GM23338 (cell line): ENCODE measurements around the gene SKIC8. TPM values are rescaled to one million over a fixed set of nuclear protein-coding genes. Genes with fewer than 3 reads are reported as not detected.

ENCODE experiments used
- ATAC-seq: fragments of 200-7000 bp; cut with Tn5 transposase; 3 replicates; pipeline ENCODE4 v1.9.1; 2020
- DNase-seq: peaks from one replicate; pipeline ENCODE4 v3.0.0-alpha.2; 2015; ENCODE audit warnings: low spot score
- H2AFZ ChIP-seq: fragments of 200-600 bp; sonication (generic); 2 replicates; pipeline ENCODE4 v1.8.0; 2016; ENCODE audit warnings: antibody characterized with exemption, mild to moderate bottlenecking, moderate library complexity
- H3F3A ChIP-seq: fragments of 200-600 bp; sonication (generic); replicated peaks from 2 replicates; pipeline ENCODE4 v1.8.0; 2017; ENCODE audit warnings: antibody characterized with exemption, mixed run types, low read depth
- H3K27ac ChIP-seq: fragments of 200-600 bp; sonication (generic); 2 replicates; pipeline ENCODE4 v1.6.1; 2016; ENCODE audit warnings: low read depth
- H3K27me3 ChIP-seq: fragments of 200-600 bp; sonication (generic); 2 replicates; pipeline ENCODE4 v1.8.0; 2016; ENCODE audit warnings: mild to moderate bottlenecking, mixed run types, moderate library complexity; ENCODE audit not compliant: insufficient read depth
- H3K36me3 ChIP-seq: fragments of 200-600 bp; sonication (generic); 2 replicates; pipeline ENCODE4 v1.8.0; 2016; ENCODE audit warnings: mild to moderate bottlenecking; ENCODE audit not compliant: insufficient read depth
- H3K4me1 ChIP-seq: fragments of 200-600 bp; sonication (generic); 2 replicates; pipeline ENCODE4 v1.8.0; 2016; ENCODE audit warnings: mild to moderate bottlenecking, moderate library complexity; ENCODE audit not compliant: insufficient read depth
- H3K4me2 ChIP-seq: fragments of 200-600 bp; sonication (generic); 2 replicates; pipeline ENCODE4 v1.7.1; 2017; ENCODE audit warnings: mixed run types
- H3K4me3 ChIP-seq: fragments of 200-600 bp; sonication (generic); 2 replicates; pipeline ENCODE4 v1.6.1; 2016; ENCODE audit warnings: mixed run types
- H3K79me2 ChIP-seq: fragments of 200-600 bp; sonication (generic); replicated peaks from 2 replicates; pipeline ENCODE4 v1.8.0; 2017; ENCODE audit warnings: mild to moderate bottlenecking; ENCODE audit not compliant: insufficient read depth
- H3K9me2 ChIP-seq: fragments of 200-600 bp; sonication (generic); 2 replicates; pipeline ENCODE4 v1.8.0; 2017; ENCODE audit not compliant: insufficient read depth
- H4K20me1 ChIP-seq: fragments of 200-600 bp; sonication (generic); replicated peaks from 2 replicates; pipeline ENCODE4 v1.8.0; 2017; ENCODE audit warnings: mild to moderate bottlenecking; ENCODE audit not compliant: insufficient read depth
- H3K27ac Mint-ChIP-seq: 2 replicates; pipeline ENCODE4 v1.8.0; 2020; ENCODE audit warnings: inconsistent platforms, mild to moderate bottlenecking, moderate library complexity, mixed read lengths
- H3K27me3 Mint-ChIP-seq: 3 replicates; pipeline ENCODE4 v1.8.0; 2022; ENCODE audit warnings: low read depth, mild to moderate bottlenecking, moderate library complexity, mixed read lengths, inconsistent platforms; ENCODE audit not compliant: insufficient read depth, poor library complexity
- H3K36me3 Mint-ChIP-seq: 3 replicates; pipeline ENCODE4 v1.8.0; 2021; ENCODE audit warnings: low read depth, mild to moderate bottlenecking, inconsistent platforms, moderate library complexity, mixed read lengths
- H3K4me1 Mint-ChIP-seq: 3 replicates; pipeline ENCODE4 v1.8.0; 2020; ENCODE audit warnings: mild to moderate bottlenecking, inconsistent platforms, mixed read lengths
- H3K4me3 Mint-ChIP-seq: 3 replicates; pipeline ENCODE4 v1.8.0; 2021; ENCODE audit warnings: moderate library complexity, mild to moderate bottlenecking, inconsistent platforms, mixed read lengths
- H3K9me3 Mint-ChIP-seq: 3 replicates; pipeline ENCODE4 v1.8.0; 2020; ENCODE audit warnings: moderate library complexity, mild to moderate bottlenecking, inconsistent platforms, mixed read lengths
- CREB1 ChIP-seq: fragments of 250-450 bp; sonication (Bioruptor Pico); IDR thresholded peaks from 2 replicates; pipeline ENCODE4 v1.5.0; 2020; ENCODE audit warnings: low read depth, mild to moderate bottlenecking, moderate library complexity
- EZH2 ChIP-seq: fragments of 200-600 bp; sonication (generic); IDR thresholded peaks from one replicate; pipeline ENCODE4 v1.8.0; 2017; ENCODE audit warnings: antibody characterized with exemption, mild to moderate bottlenecking, low read depth; ENCODE audit not compliant: unreplicated experiment
- EZH2phosphoT487 ChIP-seq: fragments of 200-600 bp; sonication (generic); IDR thresholded peaks from one replicate; pipeline ENCODE4 v1.8.1; 2018; ENCODE audit warnings: antibody characterized with exemption; ENCODE audit not compliant: unreplicated experiment
- JUNB ChIP-seq: IDR thresholded peaks from one replicate; pipeline ENCODE4 v1.6.1; 2016; ENCODE audit warnings: antibody characterized with exemption; ENCODE audit not compliant: unreplicated experiment
- NANOG ChIP-seq: IDR thresholded peaks from 2 replicates; pipeline ENCODE4 v1.6.1; 2016; ENCODE audit warnings: antibody characterized with exemption, borderline replicate concordance
- POLR2AphosphoS5 ChIP-seq: IDR thresholded peaks from 2 replicates; pipeline ENCODE4 v1.6.1; 2016; ENCODE audit warnings: antibody characterized with exemption, low read depth
- STAT1 ChIP-seq: IDR thresholded peaks from one replicate; pipeline ENCODE4 v1.6.1; 2016; ENCODE audit warnings: antibody characterized with exemption; ENCODE audit not compliant: unreplicated experiment
- ZNF114 ChIP-seq: fragments of 250-450 bp; sonication (Bioruptor Pico); IDR thresholded peaks from 2 replicates; pipeline ENCODE4 v1.5.0; 2020; ENCODE audit warnings: mild to moderate bottlenecking, moderate library complexity
- ZNF331 ChIP-seq: fragments of 250-450 bp; sonication (Bioruptor Pico); IDR thresholded peaks from 2 replicates; pipeline ENCODE4 v1.5.0; 2020; ENCODE audit warnings: low read depth, mild to moderate bottlenecking, moderate library complexity
- polyA plus RNA-seq: library from polyadenylated mRNA; unstranded; fragments of >200 nt; fragmentation: Nextera tagmentation; extraction: Ambion mirVana; gene quantifications from 2 replicates; pipeline ENCODE4 v1.2.1, GENCODE V29; 2016
- total RNA-seq: library from RNA; depleted of rRNA; stranded (reverse); fragments of >200 nt; shearing (Covaris generic); gene quantifications from 2 replicates; pipeline ENCODE4 v1.2.3, GENCODE V29; 2014
- TF ChIP-seq, protein P1 (sequence below), 2 experiments: fragments of 200-600 bp in 1 of 2; sonication (generic) in 1 of 2; conservative IDR thresholded peaks; 2 replicates each; pipeline versions ENCODE4 v1.5.1 to v1.6.1; 2016 to 2017; ENCODE audit warnings: antibody characterized with exemption in 2 of 2, low read depth in 2 of 2, mild to moderate bottlenecking in 2 of 2, moderate library complexity in 1 of 2
- TF ChIP-seq, protein P2 (sequence below): fragments of 250-450 bp; sonication (Bioruptor Pico); IDR thresholded peaks from 2 replicates; pipeline ENCODE4 v1.5.0; 2020; ENCODE audit warnings: mild to moderate bottlenecking, moderate library complexity

SKIC8 gene
- total and polyA plus RNA-seq, 2 experiments from 2014 or later: 59.4 to 73.8 TPM

DNA sequence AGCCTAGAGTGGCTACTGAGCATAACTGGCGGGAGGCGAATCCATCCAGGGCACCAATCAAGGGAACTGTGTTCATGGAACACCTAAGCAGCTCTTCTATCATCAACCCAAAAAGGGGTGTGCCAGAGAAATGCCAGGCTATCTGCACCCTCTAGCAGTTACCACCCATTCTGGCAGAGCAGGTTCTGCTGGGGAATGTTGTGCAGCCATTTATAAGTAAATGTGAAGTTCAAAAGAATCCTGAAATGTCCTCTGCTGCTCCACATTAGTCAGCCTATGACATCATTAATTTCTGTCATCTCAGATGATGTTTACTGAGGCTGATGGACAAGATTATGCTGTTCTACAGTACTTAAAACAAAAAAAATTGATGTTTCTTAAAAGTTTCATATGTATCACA lies 7.7 kb downstream of the SKIC8 start (continued):
- no peak for TF ChIP-seq ZNF114 (CRISPR knock-in tag)

DNA sequence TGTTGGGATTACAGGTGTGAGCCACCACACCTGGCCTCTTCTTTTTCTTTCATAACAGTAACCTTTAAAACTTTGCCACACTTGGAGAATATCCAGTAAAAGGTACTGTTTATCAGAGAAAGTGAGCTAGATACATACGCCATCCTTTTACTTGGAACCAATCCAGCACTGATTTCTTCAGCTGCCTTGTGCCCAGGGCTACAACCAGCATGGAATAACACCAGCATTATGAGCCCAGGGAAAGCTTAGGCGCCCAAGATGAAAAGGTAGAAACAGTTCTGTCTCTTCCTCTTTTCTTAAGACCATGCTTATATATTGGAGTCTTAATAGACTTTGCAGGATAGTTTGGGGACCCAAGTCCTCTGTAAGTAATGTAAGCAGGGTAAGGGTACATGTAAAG lies 8.4 kb downstream of the SKIC8 start:
- H3K36me3 ChIP-seq: peaks cover 20% of the 10 kb centered on the region
- DNase-seq (no peak), ATAC-seq (no peak)
- Mint-ChIP-seq H3K27ac (no peak overlapping the region), H3K9me3 (no peaks in the 10 kb centered on the region), H3K27me3 (peaks cover 4% of the 10 kb centered on the region), H3K36me3 (peaks cover 3% of the 10 kb centered on the region; the same call in 2 of the 3 replicates), H3K4me1 (no peaks in the 10 kb centered on the region), H3K4me3 (no peak overlapping the region)
- no peak overlapping the region for H3K4me3 ChIP-seq
- H3K79me2 ChIP-seq: no peaks in the 10 kb centered on the region; the same call in 1 of the 2 replicates
- no peaks in the 10 kb centered on the region; the same call in 1 of the 2 replicates for H4K20me1 ChIP-seq
- no peak overlapping the region for H3K27ac ChIP-seq
- H3F3A ChIP-seq: no peaks in the 10 kb centered on the region
- H2AFZ ChIP-seq: no peak overlapping the region
- H3K4me2 ChIP-seq: no peak overlapping the region
- TF ChIP-seq CREB1 (CRISPR knock-in tag): no peak
- no peak for TF ChIP-seq NANOG
- no peak for TF ChIP-seq EZH2
- H3K27me3 ChIP-seq: no peaks in the 10 kb centered on the region
- H3K9me2 ChIP-seq: no peaks in the 10 kb centered on the region
- H3K4me1 ChIP-seq: no peaks in the 10 kb centered on the region

DNA sequence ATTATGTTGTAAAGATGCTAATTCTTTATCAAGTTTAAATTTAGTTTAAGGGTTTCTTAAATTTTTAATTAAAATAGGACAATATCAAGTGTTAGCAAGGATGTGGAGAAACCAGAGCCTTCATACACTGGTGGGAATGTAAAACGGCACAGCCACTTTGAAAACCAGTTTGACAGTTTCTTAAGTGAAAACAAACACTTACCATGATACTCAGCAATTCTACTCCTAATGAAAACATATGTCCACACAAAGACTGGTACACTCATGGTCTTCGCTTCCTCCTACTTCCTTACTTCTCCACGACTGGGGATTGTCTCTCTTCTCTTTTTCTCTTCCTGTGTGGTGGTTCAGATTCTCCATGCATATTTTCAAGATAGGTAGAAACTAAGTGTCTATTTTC lies 9.2 kb downstream of the SKIC8 start:
- Mint-ChIP-seq H3K4me1 (no peaks in the 10 kb centered on the region), H3K27ac (no peak overlapping the region), H3K9me3 (no peaks in the 10 kb centered on the region), H3K4me3 (no peak overlapping the region), H3K27me3 (peaks cover 4% of the 10 kb centered on the region), H3K36me3 (peaks cover 3% of the 10 kb centered on the region; the same call in 2 of the 3 replicates)
- Histone ChIP-seq H3K4me1 (no peaks in the 10 kb centered on the region), H3F3A (no peaks in the 10 kb centered on the region), H3K27me3 (no peaks in the 10 kb centered on the region), H3K9me2 (no peaks in the 10 kb centered on the region), H3K79me2 (no peaks in the 10 kb centered on the region; the same call in 1 of the 2 replicates), H4K20me1 (no peaks in the 10 kb centered on the region; the same call in 1 of the 2 replicates), H3K4me2 (no peak overlapping the region), H3K27ac (no peak overlapping the region), H2AFZ (no peak overlapping the region), H3K4me3 (no peak overlapping the region), H3K36me3 (peaks cover 20% of the 10 kb centered on the region)
- ATAC-seq (no peak), DNase-seq (no peak)
- no peak for TF ChIP-seq STAT1
- no peak for TF ChIP-seq ZNF331
- no peak for TF ChIP-seq CREB1 (CRISPR knock-in tag)
- no peak for TF ChIP-seq POLR2AphosphoS5
- TF ChIP-seq EZH2: no peak
- no peak for TF ChIP-seq ZNF114 (CRISPR knock-in tag)
- TF ChIP-seq NANOG: no peak
- TF ChIP-seq JUNB: no peak
- TF ChIP-seq, protein P1, sequence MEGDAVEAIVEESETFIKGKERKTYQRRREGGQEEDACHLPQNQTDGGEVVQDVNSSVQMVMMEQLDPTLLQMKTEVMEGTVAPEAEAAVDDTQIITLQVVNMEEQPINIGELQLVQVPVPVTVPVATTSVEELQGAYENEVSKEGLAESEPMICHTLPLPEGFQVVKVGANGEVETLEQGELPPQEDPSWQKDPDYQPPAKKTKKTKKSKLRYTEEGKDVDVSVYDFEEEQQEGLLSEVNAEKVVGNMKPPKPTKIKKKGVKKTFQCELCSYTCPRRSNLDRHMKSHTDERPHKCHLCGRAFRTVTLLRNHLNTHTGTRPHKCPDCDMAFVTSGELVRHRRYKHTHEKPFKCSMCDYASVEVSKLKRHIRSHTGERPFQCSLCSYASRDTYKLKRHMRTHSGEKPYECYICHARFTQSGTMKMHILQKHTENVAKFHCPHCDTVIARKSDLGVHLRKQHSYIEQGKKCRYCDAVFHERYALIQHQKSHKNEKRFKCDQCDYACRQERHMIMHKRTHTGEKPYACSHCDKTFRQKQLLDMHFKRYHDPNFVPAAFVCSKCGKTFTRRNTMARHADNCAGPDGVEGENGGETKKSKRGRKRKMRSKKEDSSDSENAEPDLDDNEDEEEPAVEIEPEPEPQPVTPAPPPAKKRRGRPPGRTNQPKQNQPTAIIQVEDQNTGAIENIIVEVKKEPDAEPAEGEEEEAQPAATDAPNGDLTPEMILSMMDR (conservative IDR thresholded peaks at IDR 0.05; ENCODE audit: low read depth in 2 of 2): no peak
- TF ChIP-seq EZH2phosphoT487: no peak
- TF ChIP-seq, protein P2, sequence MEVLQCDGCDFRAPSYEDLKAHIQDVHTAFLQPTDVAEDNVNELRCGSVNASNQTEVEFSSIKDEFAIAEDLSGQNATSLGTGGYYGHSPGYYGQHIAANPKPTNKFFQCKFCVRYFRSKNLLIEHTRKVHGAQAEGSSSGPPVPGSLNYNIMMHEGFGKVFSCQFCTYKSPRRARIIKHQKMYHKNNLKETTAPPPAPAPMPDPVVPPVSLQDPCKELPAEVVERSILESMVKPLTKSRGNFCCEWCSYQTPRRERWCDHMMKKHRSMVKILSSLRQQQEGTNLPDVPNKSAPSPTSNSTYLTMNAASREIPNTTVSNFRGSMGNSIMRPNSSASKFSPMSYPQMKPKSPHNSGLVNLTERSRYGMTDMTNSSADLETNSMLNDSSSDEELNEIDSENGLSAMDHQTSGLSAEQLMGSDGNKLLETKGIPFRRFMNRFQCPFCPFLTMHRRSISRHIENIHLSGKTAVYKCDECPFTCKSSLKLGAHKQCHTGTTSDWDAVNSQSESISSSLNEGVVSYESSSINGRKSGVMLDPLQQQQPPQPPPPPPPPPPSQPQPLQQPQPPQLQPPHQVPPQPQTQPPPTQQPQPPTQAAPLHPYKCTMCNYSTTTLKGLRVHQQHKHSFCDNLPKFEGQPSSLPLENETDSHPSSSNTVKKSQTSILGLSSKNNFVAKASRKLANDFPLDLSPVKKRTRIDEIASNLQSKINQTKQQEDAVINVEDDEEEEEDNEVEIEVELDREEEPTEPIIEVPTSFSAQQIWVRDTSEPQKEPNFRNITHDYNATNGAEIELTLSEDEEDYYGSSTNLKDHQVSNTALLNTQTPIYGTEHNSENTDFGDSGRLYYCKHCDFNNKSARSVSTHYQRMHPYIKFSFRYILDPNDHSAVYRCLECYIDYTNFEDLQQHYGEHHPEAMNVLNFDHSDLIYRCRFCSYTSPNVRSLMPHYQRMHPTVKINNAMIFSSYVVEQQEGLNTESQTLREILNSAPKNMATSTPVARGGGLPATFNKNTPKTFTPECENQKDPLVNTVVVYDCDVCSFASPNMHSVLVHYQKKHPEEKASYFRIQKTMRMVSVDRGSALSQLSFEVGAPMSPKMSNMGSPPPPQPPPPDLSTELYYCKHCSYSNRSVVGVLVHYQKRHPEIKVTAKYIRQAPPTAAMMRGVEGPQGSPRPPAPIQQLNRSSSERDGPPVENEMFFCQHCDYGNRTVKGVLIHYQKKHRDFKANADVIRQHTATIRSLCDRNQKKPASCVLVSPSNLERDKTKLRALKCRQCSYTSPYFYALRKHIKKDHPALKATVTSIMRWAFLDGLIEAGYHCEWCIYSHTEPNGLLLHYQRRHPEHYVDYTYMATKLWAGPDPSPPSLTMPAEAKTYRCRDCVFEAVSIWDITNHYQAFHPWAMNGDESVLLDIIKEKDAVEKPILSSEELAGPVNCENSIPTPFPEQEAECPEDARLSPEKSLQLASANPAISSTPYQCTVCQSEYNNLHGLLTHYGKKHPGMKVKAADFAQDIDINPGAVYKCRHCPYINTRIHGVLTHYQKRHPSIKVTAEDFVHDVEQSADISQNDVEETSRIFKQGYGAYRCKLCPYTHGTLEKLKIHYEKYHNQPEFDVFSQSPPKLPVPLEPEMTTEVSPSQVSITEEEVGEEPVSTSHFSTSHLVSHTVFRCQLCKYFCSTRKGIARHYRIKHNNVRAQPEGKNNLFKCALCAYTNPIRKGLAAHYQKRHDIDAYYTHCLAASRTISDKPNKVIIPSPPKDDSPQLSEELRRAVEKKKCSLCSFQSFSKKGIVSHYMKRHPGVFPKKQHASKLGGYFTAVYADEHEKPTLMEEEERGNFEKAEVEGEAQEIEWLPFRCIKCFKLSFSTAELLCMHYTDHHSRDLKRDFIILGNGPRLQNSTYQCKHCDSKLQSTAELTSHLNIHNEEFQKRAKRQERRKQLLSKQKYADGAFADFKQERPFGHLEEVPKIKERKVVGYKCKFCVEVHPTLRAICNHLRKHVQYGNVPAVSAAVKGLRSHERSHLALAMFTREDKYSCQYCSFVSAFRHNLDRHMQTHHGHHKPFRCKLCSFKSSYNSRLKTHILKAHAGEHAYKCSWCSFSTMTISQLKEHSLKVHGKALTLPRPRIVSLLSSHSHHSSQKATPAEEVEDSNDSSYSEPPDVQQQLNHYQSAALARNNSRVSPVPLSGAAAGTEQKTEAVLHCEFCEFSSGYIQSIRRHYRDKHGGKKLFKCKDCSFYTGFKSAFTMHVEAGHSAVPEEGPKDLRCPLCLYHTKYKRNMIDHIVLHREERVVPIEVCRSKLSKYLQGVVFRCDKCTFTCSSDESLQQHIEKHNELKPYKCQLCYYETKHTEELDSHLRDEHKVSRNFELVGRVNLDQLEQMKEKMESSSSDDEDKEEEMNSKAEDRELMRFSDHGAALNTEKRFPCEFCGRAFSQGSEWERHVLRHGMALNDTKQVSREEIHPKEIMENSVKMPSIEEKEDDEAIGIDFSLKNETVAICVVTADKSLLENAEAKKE (CRISPR knock-in tag): no peak
